Measurements from ENCODE around the gene CENPX. TPM values are rescaled to one million over a fixed set of nuclear protein-coding genes. Genes with fewer than 3 reads are reported as not detected.

CENPX gene
- total RNA-seq: 10 to 100 TPM; 86.7 to 87.7 TPM

DNA sequence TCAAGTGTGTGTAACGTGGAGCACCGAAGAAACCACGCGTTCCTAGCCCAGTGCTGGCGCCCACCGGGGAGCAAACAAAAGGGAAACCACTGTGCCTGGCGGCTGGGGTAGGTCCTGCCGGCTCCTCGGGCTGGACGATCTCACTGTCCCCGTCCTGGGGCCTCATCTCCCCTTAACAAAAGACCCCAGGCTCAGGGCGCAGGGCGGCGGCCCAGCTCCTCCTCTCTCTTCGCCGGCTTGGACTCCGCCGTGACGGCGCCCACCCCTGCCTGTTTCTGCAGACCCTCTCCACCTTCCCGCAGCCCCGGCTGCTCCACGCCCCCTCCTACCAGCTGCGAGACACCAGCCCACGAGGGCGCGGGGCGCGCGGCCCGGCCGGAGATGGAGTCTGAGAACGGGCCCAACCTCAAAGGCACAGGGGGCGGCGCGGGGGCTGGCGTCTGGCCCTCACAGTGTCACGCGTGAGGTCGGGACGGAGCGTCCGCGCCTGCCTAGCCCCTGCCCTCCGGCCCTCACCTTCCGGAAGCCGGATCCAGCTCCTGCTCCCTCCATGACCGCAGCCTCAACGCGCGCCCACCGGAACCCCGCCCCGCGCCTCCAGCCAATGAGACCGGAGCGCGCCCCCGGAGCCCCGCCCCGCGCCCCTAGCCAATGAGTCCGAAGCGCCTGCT is at the start of gene CENPX:
Gene CENPX, minus strand, starts transcription at position 569 of the 671 bp plus-strand sequence. Its CDS starts 17 bp downstream, at position 552.
- peak; percentile 43 for DNase-seq
- Mint-ChIP-seq H3K4me1 (ENCODE audit: low read depth) (peaks cover 40% of the 10 kb centered on the region), H3K27ac (peak within 1 kb of the TSS; percentile 83), H3K9me3 (ENCODE audit: insufficient read depth) (no peaks in the 10 kb centered on the region), H3K4me3 (peak within 1 kb of the TSS; percentile 89), H3K36me3 (ENCODE audit: low read depth) (peaks cover 17% of the 10 kb centered on the region), H3K27me3 (ENCODE audit: low read depth) (no peaks in the 10 kb centered on the region)
- POLR2A ChIA-PET: interaction anchor here (0.6 to 2.8 kb wide), 7 partner anchors 11 to 348 kb away, joined by 3 to 12 read pairs (median 4); partner anchors contain the start of gene DCXR
- CTCF ChIA-PET: interaction anchor here (0.7 to 6.1 kb wide), 10 partner anchors 8 to 133 kb away, joined by 3 to 138 read pairs (median 8); partner anchors contain the start of genes DCXR, MAFG, NOTUM and RAC3
- no peak for ATAC-seq

DNA sequence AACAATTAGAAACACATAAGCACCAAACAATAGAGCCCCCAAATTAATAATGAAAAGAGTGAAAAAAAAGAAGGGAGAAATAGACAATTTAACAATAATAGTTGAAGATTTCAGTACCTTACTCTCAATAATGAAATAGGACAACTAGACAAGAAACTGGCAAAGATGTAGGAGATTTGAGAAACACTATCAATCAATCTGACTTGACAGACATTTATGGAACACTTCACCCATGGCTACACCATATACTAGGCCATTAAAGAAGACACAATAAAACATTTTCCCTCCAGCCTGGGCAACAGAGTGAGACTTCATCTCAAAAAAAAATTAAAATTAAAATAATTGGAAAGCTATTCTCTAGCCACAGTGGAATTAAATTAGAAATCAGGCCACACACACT is 47.9 kb upstream of the CENPX start:
- H3K36me3 Mint-ChIP-seq (ENCODE audit: low read depth): no peaks in the 10 kb centered on the region
- POLR2A ChIA-PET: no interaction called here

GRCh38 chr17:82065638-82066303 is 43.1 kb upstream of the CENPX start, which contains the start of gene DUS1L:
TSS of gene DUS1L (minus strand) at chr17:82065804. CDS start at chr17:82065059, 745 bp downstream.
- H3K27ac Mint-ChIP-seq: peak within 1 kb of the TSS; percentile 86
- H3K4me1 Mint-ChIP-seq (ENCODE audit: low read depth): peaks cover 19% of the 10 kb centered on the region
- no peaks in the 10 kb centered on the region for H3K27me3 Mint-ChIP-seq (ENCODE audit: low read depth)
- no peaks in the 10 kb centered on the region for H3K36me3 Mint-ChIP-seq (ENCODE audit: low read depth)
- ChIA-PET POLR2A (interaction anchor here (0.6 to 2.2 kb wide), 4 partner anchors 12 to 31 kb away, joined by 3 to 7 read pairs (median 4); partner anchors contain the start of genes DCXR and GPS1), CTCF (interaction anchor here (2.2 kb wide), 1 partner anchor 28 kb away, joined by 11 read pairs; the partner anchor contains the start of gene DCXR)
- DNase-seq (peak; percentile 70), ATAC-seq (peak; percentile 86)
- H3K9me3 Mint-ChIP-seq (ENCODE audit: insufficient read depth): no peaks in the 10 kb centered on the region
- H3K4me3 Mint-ChIP-seq: peak within 1 kb of the TSS; percentile 84

More for the DNA sequence above, 47.9 kb upstream of the CENPX start:
- no peaks in the 10 kb centered on the region for H3K9me3 Mint-ChIP-seq (ENCODE audit: insufficient read depth)
- H3K27me3 Mint-ChIP-seq (ENCODE audit: low read depth): peaks cover 3% of the 10 kb centered on the region
- DNase-seq: no peak
- no peak for ATAC-seq
- CTCF ChIA-PET: interaction anchor here (2.3 kb wide), 1 partner anchor 33 kb away, joined by 6 read pairs; the partner anchor contains the start of gene DCXR
- H3K27ac Mint-ChIP-seq: no peak overlapping the region
- peaks cover 7% of the 10 kb centered on the region for H3K4me1 Mint-ChIP-seq (ENCODE audit: low read depth)
- H3K4me3 Mint-ChIP-seq: no peak overlapping the region

DNA sequence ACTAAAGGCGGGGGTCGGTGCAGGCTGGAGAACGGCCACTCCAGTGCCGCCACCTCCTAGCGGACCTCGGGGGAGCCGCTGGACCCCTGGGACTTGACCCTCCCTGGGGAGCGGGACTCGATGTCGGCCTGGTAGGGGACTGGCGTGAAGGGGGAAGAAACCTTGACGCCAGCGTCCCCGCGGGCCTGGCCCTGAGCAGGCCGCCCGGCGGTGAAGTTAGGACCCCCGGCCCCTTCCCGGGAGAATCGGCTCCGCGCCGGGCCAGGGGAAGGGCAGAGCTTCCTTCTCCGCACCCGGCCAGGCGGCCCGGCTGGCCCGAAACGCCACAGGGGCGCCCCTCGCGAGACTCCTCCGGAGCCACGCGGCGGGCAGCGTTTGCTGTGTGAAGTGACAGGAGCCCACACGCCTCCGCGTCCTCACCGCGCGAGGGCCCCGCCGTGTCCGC is 42.5 kb upstream of the CENPX start:
- Mint-ChIP-seq H3K9me3 (ENCODE audit: insufficient read depth) (no peaks in the 10 kb centered on the region), H3K27me3 (ENCODE audit: low read depth) (no peaks in the 10 kb centered on the region), H3K4me3 (peak overlapping the region; percentile 70), H3K36me3 (ENCODE audit: low read depth) (peaks cover under 1% of the 10 kb centered on the region), H3K4me1 (ENCODE audit: low read depth) (peaks cover 19% of the 10 kb centered on the region), H3K27ac (peak overlapping the region; percentile 72)
- ATAC-seq (peak; percentile 62), DNase-seq (no peak)
- ChIA-PET POLR2A (interaction anchor here (0.6 to 2.2 kb wide), 6 partner anchors 12 to 104 kb away, joined by 3 to 7 read pairs (median 4); partner anchors contain the start of genes DCXR and GPS1), CTCF (interaction anchor here (2.2 kb wide), 1 partner anchor 28 kb away, joined by 11 read pairs; the partner anchor contains the start of gene DCXR)

DNA sequence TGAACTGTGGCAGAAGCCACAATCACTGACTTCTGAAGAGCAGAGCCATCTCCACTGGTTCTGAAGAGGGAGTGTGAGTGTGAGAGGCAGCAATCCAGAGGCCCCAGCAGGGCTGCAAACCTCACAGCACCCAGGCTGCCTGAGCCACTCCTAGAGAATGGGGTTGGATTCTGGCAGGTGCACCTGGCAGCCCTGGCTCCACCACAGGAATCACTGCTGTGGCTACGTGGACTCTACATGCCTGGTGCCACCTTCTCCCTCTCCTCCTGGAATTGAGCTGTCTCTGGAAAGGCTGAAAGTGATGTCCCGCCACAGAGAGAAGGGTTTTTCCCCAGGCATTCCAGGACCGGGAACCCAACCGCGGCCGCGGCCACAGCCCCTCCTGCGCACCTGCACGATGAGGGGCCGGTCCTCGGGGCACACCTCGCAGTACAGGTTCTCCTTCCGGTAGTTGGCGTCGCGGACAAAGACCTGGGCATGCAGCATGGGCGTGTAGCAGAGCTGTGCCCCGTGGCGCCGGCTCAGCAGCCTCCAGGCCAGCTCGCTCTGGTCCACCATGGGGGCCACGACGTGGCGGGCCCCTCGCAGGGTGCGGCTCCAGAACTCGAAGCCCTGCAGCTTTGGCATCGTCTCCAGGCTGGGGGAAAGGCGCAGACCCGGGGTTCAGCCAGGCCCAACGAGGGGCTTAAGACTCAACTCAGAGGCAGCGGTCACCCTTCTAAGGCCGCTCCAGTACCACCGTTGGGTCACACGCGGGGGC is 41.9 kb upstream of the CENPX start:
- H3K36me3 Mint-ChIP-seq (ENCODE audit: low read depth): peaks cover 2% of the 10 kb centered on the region
- DNase-seq: no peak
- peaks cover 19% of the 10 kb centered on the region for H3K4me1 Mint-ChIP-seq (ENCODE audit: low read depth)
- ChIA-PET POLR2A (interaction anchor here (0.9 to 2.2 kb wide), 4 partner anchors 14 to 105 kb away, joined by 3 to 6 read pairs (median 4); partner anchors contain the start of gene DCXR), CTCF (interaction anchor here (1.2 to 2.2 kb wide), 2 partner anchors 27 kb away, joined by 3 to 11 read pairs; partner anchors contain the start of gene DCXR)
- peak overlapping the region; percentile 72 for H3K27ac Mint-ChIP-seq
- ATAC-seq: no peak
- H3K4me3 Mint-ChIP-seq: peak overlapping the region; percentile 70
- no peaks in the 10 kb centered on the region for H3K27me3 Mint-ChIP-seq (ENCODE audit: low read depth)
- H3K9me3 Mint-ChIP-seq (ENCODE audit: insufficient read depth): no peaks in the 10 kb centered on the region

DNA sequence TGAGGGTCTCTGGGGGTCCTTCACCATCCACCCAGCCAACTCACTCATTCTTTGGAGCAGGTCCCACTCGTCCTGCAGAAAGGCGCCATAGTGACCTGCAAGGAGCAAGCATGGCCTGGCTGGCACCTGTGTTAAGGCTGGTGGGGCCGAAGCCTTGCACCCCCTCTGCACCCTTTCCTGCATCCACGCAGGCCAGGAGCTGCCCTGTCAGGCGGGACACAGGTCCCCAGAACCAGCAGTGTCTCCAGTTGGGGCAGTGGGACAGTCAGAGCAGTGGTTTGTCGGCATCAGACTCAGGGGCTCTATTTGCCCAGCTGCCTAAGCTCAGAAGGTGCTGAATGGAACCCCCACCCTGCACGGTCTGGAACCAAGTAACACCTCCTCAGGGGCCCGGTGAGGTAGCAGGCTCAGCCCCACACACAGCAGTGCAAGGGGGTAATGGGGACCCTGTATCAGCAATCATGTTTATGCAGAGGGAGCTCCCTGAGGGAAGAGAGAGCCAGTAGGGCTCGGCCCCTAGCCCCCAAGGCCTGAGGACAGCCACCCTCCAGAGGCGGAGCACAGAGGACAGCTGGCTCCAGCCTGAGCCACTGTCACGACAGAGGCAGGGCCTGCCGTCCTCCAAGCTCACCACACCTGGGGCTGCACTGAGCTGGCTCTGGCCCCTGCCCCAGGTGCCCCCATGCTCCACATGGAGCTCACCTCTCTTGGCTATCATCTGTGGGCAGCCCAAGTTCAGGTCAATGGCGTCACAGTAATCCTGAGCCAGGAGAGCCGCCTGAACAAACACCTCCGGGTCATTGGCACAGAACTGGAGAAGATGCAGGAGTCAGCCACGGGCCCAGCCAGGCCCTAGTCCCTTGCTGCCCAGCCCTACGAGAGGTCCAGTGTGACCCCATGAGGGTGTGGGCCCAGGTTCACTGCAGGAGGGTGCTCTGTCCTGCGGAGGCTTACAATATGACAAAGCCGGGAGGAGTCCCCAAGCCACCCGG is 41.0 kb upstream of the CENPX start:
- Mint-ChIP-seq H3K9me3 (ENCODE audit: insufficient read depth) (no peaks in the 10 kb centered on the region), H3K27ac (peak overlapping the region; percentile 72), H3K4me3 (peak overlapping the region; percentile 70), H3K27me3 (ENCODE audit: low read depth) (no peaks in the 10 kb centered on the region), H3K4me1 (ENCODE audit: low read depth) (peaks cover 19% of the 10 kb centered on the region), H3K36me3 (ENCODE audit: low read depth) (peaks cover 2% of the 10 kb centered on the region)
- ATAC-seq: no peak
- no peak for DNase-seq
- POLR2A ChIA-PET: interaction anchor here (0.6 to 1.5 kb wide), 4 partner anchors 13 to 134 kb away, joined by 3 to 5 read pairs (median 4); no protein-coding TSS in a partner anchor
- CTCF ChIA-PET: interaction anchor here (0.7 to 1.2 kb wide), 2 partner anchors 26 to 34 kb away, joined by 3 read pairs; partner anchors contain the start of gene DCXR

- H3K36me3 Mint-ChIP-seq (ENCODE audit: low read depth): peaks cover 5% of the 10 kb centered on the region
- H3K4me3 Mint-ChIP-seq: no peak overlapping the region
- ATAC-seq (no peak), DNase-seq (no peak)
- CTCF ChIA-PET: no interaction called here
- POLR2A ChIA-PET: interaction anchor here (1.0 kb wide), 2 partner anchors 23 to 95 kb away, joined by 3 read pairs; no protein-coding TSS in a partner anchor
- no peak overlapping the region for H3K27ac Mint-ChIP-seq
- no peaks in the 10 kb centered on the region for H3K27me3 Mint-ChIP-seq (ENCODE audit: low read depth)
- no peaks in the 10 kb centered on the region for H3K9me3 Mint-ChIP-seq (ENCODE audit: insufficient read depth)
- peaks cover 19% of the 10 kb centered on the region for H3K4me1 Mint-ChIP-seq (ENCODE audit: low read depth)
Observed at GRCh38 chr17:82062984-82063368, 40.3 kb upstream of the CENPX start.

DNA sequence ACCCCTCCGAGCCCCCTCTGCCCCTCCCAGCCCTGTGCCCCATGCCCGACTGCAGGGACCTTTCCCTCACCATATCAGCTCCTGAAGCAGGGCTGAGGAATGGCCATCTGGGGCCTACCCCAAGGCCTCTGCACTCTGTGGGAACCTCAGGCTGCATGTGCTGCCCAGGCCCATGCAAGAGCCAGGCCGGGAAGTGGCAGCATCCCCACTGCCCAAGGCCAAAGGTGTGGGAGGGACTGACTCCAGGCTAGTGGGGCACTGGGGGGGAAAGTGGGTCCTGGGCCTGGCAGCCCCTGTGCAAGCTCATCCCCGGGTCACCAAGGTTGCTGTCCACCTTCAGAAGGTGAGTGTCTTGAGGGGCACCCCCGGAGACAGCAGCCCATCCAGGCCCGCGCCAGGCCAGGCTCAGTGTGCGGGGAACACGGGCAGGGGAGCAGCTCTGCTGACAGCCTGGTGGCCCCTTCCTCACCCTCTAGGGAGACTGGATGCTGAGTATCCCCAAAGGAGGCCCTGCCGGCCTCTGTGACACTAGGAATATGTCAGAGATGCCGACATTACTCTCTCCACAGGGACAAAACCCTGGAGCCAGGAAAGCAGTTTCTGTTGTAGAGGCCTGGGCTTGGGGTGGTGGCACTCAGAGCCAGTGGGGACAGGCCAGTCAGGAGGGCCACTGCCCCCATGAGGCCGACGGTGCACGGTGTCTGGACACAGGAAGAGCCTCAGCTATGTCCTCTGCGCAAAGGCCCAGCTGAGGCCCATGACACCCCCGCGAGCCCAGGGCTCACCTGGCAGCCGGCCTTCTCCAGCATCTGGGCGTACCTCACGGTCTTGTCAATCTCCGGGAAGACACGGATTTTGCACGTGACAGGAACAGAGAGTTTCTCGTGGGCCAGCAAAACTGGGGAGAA is 39.7 kb upstream of the CENPX start:
- ChIA-PET CTCF (no interaction called here), POLR2A (no interaction called here)
- no peaks in the 10 kb centered on the region for H3K27me3 Mint-ChIP-seq (ENCODE audit: low read depth)
- H3K36me3 Mint-ChIP-seq (ENCODE audit: low read depth): peaks cover 9% of the 10 kb centered on the region
- H3K4me3 Mint-ChIP-seq: no peak overlapping the region
- peaks cover 19% of the 10 kb centered on the region for H3K4me1 Mint-ChIP-seq (ENCODE audit: low read depth)
- no peak overlapping the region for H3K27ac Mint-ChIP-seq
- H3K9me3 Mint-ChIP-seq (ENCODE audit: insufficient read depth): no peaks in the 10 kb centered on the region
- DNase-seq: no peak
- no peak for ATAC-seq

DNA sequence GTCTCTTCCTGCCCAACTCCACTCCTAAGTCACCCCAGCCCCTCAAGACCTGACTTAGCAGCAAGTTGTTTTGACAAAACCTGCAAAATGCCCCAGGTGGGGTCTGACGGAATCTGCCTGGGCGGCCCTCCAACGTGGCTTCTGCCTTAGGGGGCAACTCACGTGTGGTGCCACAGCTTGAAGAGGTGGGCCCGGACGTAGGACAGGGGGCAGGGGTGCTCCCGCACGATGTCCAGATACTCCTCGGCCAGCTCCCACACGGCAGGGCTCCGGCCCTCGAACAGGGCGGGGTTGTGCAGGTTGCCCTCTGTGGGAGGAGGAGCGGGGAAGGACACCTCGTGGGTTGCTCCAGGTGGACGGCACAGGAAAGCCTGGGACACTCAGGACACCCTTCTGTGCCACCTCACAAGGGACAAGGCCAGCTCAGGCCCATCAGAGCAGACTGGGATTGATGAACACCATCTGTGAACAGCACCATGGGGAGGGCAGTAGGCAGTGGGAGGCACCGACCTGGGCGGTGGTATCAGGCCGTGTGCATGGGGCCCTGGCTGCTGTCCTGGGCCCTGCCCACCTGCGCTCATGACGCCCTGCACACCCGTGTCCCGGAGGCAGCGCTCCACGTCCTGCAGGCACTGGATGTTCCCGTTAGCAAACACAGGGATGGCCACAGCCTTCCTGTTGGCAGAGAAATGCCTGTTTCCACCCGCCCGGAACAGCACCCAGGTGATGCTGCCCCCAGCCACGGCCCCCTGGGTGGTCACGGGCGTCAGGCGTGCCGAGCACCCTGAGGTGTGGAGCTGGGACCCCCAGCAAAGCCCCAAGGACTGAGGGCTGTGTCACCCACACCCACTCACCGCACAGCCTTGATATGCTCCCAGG is 38.6 kb upstream of the CENPX start:
- peaks cover 9% of the 10 kb centered on the region for H3K36me3 Mint-ChIP-seq (ENCODE audit: low read depth)

More for the DNA sequence above, 38.6 kb upstream of the CENPX start:
- no peaks in the 10 kb centered on the region for H3K27me3 Mint-ChIP-seq (ENCODE audit: low read depth)
- DNase-seq (no peak), ATAC-seq (no peak)
- H3K27ac Mint-ChIP-seq: no peak overlapping the region
- H3K9me3 Mint-ChIP-seq (ENCODE audit: insufficient read depth): no peaks in the 10 kb centered on the region
- ChIA-PET POLR2A (interaction anchor here (0.5 kb wide), 1 partner anchor 784 kb away, joined by 3 read pairs; no protein-coding TSS in a partner anchor), CTCF (no interaction called here)
- H3K4me1 Mint-ChIP-seq (ENCODE audit: low read depth): peaks cover 14% of the 10 kb centered on the region
- H3K4me3 Mint-ChIP-seq: no peak overlapping the region

All from activated CD8-positive, alpha-beta T cell treated with anti-CD3 and anti-CD28 coated beads, Interleukin-2, amount 10 ng/mL, durations not matched to agents 7 days and 5 days (primary cell).